GM12872 (cell line): Measurements from ENCODE around the gene MTREX.

Source experiments
- TF ChIP-seq, protein P1 (sequence below): IDR thresholded peaks from 3 replicates; pipeline ENCODE4 v1.5.1; 2011; ENCODE audit warnings: low read depth, mild to moderate bottlenecking, low read length, moderate library complexity; ENCODE audit not compliant: insufficient read depth

MTREX gene

DNA sequence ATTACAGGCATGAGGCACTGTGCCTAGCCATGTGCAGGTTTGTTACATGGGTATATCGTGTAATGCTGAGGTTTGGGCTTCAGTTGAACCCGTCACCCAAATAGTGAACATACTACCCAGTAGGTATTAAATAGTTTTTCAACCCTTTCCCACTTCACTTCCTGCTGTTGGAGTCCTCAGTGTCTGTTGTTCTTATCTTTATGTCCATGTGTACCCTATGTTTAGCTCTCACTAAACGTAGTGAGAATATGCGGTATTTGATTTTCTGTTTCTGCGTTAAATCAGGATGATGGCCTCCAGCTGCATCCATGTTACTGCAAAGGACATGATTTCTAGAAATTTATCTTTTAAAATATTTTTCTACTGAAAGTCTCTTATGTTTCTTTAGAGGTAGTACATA, 17.8 kb downstream of the MTREX start:
- TF ChIP-seq, protein P1, sequence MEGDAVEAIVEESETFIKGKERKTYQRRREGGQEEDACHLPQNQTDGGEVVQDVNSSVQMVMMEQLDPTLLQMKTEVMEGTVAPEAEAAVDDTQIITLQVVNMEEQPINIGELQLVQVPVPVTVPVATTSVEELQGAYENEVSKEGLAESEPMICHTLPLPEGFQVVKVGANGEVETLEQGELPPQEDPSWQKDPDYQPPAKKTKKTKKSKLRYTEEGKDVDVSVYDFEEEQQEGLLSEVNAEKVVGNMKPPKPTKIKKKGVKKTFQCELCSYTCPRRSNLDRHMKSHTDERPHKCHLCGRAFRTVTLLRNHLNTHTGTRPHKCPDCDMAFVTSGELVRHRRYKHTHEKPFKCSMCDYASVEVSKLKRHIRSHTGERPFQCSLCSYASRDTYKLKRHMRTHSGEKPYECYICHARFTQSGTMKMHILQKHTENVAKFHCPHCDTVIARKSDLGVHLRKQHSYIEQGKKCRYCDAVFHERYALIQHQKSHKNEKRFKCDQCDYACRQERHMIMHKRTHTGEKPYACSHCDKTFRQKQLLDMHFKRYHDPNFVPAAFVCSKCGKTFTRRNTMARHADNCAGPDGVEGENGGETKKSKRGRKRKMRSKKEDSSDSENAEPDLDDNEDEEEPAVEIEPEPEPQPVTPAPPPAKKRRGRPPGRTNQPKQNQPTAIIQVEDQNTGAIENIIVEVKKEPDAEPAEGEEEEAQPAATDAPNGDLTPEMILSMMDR = no peak

DNA sequence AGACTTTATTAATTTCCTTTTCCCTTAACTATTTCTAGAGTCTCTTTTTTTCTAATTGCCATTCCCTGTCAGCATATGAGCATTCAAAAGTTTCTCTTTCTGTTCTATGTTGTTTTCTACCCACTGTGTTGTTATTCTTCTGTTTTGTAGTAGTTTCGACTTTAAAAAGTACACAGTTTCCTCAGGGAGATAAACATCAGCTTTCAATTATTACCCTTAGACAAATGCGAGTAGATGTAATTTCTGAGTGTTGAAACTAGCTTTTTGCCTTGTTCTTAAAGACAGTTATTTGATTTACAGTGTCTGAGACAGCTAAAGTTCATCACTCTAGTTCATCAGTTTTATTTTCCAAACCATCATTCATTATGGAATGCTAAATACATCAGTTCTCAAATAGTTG, 19.5 kb downstream of the MTREX start:
- TF ChIP-seq, protein P1 = no peak

DNA sequence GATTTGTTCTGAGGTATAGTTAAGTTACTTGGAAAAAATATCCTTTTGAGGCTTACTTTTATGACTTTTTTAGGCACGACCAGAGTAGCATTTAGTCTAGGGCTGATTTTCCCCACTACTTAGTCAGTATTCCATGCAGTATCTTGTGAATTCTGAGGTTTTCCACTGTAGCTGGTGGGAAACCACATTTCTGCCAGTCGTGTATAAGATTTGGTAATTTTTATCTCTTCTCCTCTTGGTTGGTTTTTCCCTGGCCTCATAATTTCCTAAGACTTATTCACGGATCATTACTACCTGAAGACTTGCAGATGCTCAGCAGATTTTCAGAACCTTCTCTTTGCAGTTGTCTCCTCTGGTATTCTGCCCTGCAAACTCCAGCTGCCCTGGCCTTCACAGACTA, 23.5 kb downstream of the MTREX start:
- TF ChIP-seq, protein P1 = no peak

DNA sequence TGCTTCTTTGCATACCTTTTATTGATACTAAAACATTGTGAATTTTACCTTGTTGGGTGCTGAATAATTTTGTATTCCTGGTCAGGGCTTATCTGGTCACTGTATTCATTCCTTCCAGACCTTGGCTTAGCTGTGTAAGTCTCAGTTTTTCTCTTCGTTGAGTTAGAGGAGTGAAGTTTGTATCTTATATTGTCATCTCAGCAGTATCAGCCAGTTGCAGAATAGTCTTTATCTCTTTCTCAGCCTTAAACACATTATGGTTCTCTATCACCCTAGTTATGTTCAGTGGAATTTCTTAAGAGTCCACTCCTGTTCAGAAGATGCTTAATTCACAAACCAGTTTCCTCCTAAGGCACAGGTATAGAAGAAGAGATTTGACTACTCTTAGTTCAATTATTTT, 25.2 kb downstream of the MTREX start:
- TF ChIP-seq, protein P1 = no peak

DNA sequence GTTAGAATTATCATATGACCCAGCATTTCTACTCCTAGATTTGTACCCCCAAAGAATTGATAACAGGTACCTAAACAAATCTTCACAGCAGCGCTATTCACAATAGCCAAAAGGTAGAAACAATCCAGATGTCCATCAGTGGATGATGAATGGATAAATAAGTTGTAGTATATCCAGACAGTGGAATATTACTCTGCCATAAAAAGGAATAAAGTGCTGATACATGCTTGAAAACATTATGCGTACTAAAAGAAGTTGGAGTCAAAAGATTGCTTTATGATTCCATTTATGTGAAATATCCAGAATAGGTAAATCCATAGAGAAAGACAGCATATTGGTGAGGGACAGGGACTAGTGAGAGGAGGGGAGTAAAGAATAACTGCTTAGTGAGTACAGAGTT, 26.0 kb downstream of the MTREX start:
- TF ChIP-seq, protein P1 = no peak

DNA sequence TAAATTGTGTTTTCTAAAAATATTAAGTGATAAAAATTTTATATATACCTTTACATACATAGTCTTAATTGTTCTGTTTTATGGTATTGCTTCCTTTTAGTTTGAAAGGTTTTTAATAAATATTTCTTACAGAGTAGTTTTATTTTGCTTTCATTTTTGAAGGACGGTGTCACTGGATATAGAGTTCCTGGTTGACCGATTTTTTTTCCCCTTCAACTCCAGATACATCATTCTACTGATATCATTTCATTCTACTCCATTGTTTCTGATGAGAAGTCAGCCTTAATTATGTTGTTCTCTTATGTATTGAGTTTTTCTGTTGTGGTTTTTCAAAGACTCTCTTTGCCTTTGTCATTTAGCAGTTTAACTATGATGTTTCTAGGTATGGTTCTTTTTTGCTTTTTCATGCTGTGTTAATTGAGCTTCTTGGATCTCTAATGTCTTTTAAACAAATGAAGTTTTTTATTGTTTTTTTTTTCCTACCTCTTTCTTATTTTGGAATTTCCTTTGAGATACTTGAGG, 30.4 kb downstream of the MTREX start:
- TF ChIP-seq, protein P1 = no peak

DNA sequence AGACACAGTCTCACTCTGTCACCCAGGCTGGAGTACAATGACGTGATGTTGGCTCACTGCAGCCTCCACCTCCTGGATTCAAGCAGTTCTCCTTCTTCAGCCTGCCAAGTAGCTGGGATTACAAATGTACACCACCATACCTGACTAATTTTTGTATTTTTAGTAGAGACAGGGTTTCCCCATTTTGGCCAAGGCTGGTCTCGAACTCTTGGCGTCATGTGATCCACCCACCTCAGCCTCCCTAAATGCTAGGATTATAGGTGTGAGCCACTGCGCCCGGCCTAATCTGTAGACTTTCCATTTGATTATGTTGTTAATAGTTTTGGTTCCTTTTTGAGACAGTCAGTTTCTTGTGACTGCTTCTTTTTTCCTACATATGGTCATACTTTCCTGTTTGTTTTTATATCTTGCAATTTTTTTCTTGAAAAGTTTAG, 31.0 kb downstream of the MTREX start:
- TF ChIP-seq, protein P1 = no peak
